ENCODE measurements around the gene TNS2.

TNS2 gene

GRCh38 chr12:53060064-53060720, 10.3 kb downstream of the TNS2 start:
- Histone ChIP-seq H3K9me3 (ENCODE audit: control insufficient read depth in 1 of 2, low read length in 2 of 2) (no peaks in the 10 kb centered on the region), H3K27me3 (ENCODE audit: low read depth, low read length) (no peaks in the 10 kb centered on the region), H3K4me3 (ENCODE audit: low read depth in 1 of 2, low read length in 2 of 2) (no peak overlapping the region), H3K36me3 (ENCODE audit: control insufficient read depth in 1 of 2, insufficient read depth in 2 of 2, low read length in 2 of 2) (peaks cover 27 to 45% of the 10 kb centered on the region in 2 donors), H3K27ac (ENCODE audit: low read length) (no peak overlapping the region), H3K4me1 (ENCODE audit: control insufficient read depth in 1 of 2, insufficient read depth in 2 of 2, low read length in 2 of 2) (peaks cover 4 to 53% of the 10 kb centered on the region in 2 donors)

GRCh38 chr12:53060721-53061276, 10.9 kb downstream of the TNS2 start:
- Histone ChIP-seq H3K27me3 (ENCODE audit: low read depth, low read length) (no peaks in the 10 kb centered on the region), H3K4me3 (ENCODE audit: low read depth in 1 of 2, low read length in 2 of 2) (no peak overlapping the region), H3K27ac (ENCODE audit: low read length) (no peak overlapping the region), H3K36me3 (ENCODE audit: control insufficient read depth in 1 of 2, insufficient read depth in 2 of 2, low read length in 2 of 2) (peaks cover 27 to 47% of the 10 kb centered on the region in 2 donors), H3K4me1 (ENCODE audit: control insufficient read depth in 1 of 2, insufficient read depth in 2 of 2, low read length in 2 of 2) (peaks cover 4 to 53% of the 10 kb centered on the region in 2 donors), H3K9me3 (ENCODE audit: control insufficient read depth in 1 of 2, low read length in 2 of 2) (no peaks in the 10 kb centered on the region)

GRCh38 chr12:53061404-53062010, 11.6 kb downstream of the TNS2 start:
- Histone ChIP-seq H3K9me3 (ENCODE audit: control insufficient read depth in 1 of 2, low read length in 2 of 2) (no peaks in the 10 kb centered on the region), H3K27ac (ENCODE audit: low read length) (no peak overlapping the region), H3K27me3 (ENCODE audit: low read depth, low read length) (no peaks in the 10 kb centered on the region), H3K36me3 (ENCODE audit: control insufficient read depth in 1 of 2, insufficient read depth in 2 of 2, low read length in 2 of 2) (peaks cover 27 to 47% of the 10 kb centered on the region in 2 donors), H3K4me1 (ENCODE audit: control insufficient read depth in 1 of 2, insufficient read depth in 2 of 2, low read length in 2 of 2) (peaks cover 10 to 57% of the 10 kb centered on the region in 2 donors), H3K4me3 (ENCODE audit: low read depth in 1 of 2, low read length in 2 of 2) (no peak overlapping the region)

GRCh38 chr12:53062011-53062961, 12.4 kb downstream of the TNS2 start:
- no peak overlapping the region for H3K4me3 ChIP-seq (ENCODE audit: low read depth in 1 of 2, low read length in 2 of 2)
- peaks cover 27 to 46% of the 10 kb centered on the region in 2 donors for H3K36me3 ChIP-seq (ENCODE audit: control insufficient read depth in 1 of 2, insufficient read depth in 2 of 2, low read length in 2 of 2)
- H3K27me3 ChIP-seq (ENCODE audit: low read depth, low read length), result no peaks in the 10 kb centered on the region
- H3K9me3 ChIP-seq (ENCODE audit: control insufficient read depth in 1 of 2, low read length in 2 of 2), result no peaks in the 10 kb centered on the region
- peak overlapping the region; percentile 9 for H3K27ac ChIP-seq (ENCODE audit: low read length)
- peaks cover 10 to 57% of the 10 kb centered on the region in 2 donors for H3K4me1 ChIP-seq (ENCODE audit: control insufficient read depth in 1 of 2, insufficient read depth in 2 of 2, low read length in 2 of 2)

- H3K4me3 ChIP-seq (ENCODE audit: low read depth in 1 of 2, low read length in 2 of 2), result no peak overlapping the region
- no peaks in the 10 kb centered on the region for H3K9me3 ChIP-seq (ENCODE audit: control insufficient read depth in 1 of 2, low read length in 2 of 2)
- H3K36me3 ChIP-seq (ENCODE audit: control insufficient read depth in 1 of 2, insufficient read depth in 2 of 2, low read length in 2 of 2), result peaks cover 19 to 48% of the 10 kb centered on the region in 2 donors
- peaks cover 10 to 57% of the 10 kb centered on the region in 2 donors for H3K4me1 ChIP-seq (ENCODE audit: control insufficient read depth in 1 of 2, insufficient read depth in 2 of 2, low read length in 2 of 2)
- H3K27me3 ChIP-seq (ENCODE audit: low read depth, low read length), result no peaks in the 10 kb centered on the region
- no peak overlapping the region for H3K27ac ChIP-seq (ENCODE audit: low read length)
These were observed 13.3 kb downstream of the TNS2 start for GRCh38 chr12:53062977-53063707.

GRCh38 chr12:53063708-53064612, 14.1 kb downstream of the TNS2 start:
- H3K9me3 ChIP-seq (ENCODE audit: control insufficient read depth in 1 of 2, low read length in 2 of 2), result no peaks in the 10 kb centered on the region
- peaks cover 10 to 58% of the 10 kb centered on the region in 2 donors for H3K4me1 ChIP-seq (ENCODE audit: control insufficient read depth in 1 of 2, insufficient read depth in 2 of 2, low read length in 2 of 2)
- H3K4me3 ChIP-seq (ENCODE audit: low read depth in 1 of 2, low read length in 2 of 2), result no peak overlapping the region
- no peaks in the 10 kb centered on the region for H3K27me3 ChIP-seq (ENCODE audit: low read depth, low read length)
- peak overlapping the region; percentile 14 for H3K27ac ChIP-seq (ENCODE audit: low read length)
- peaks cover 17 to 43% of the 10 kb centered on the region in 2 donors for H3K36me3 ChIP-seq (ENCODE audit: control insufficient read depth in 1 of 2, insufficient read depth in 2 of 2, low read length in 2 of 2)

- H3K27ac ChIP-seq (ENCODE audit: low read length), result peak overlapping the region; percentile 14
- H3K4me3 ChIP-seq (ENCODE audit: low read depth in 1 of 2, low read length in 2 of 2), result no peak overlapping the region
- no peaks in the 10 kb centered on the region for H3K9me3 ChIP-seq (ENCODE audit: control insufficient read depth in 1 of 2, low read length in 2 of 2)
- H3K27me3 ChIP-seq (ENCODE audit: low read depth, low read length), result no peaks in the 10 kb centered on the region
- peaks cover 25 to 37% of the 10 kb centered on the region in 2 donors for H3K36me3 ChIP-seq (ENCODE audit: control insufficient read depth in 1 of 2, insufficient read depth in 2 of 2, low read length in 2 of 2)
- H3K4me1 ChIP-seq (ENCODE audit: control insufficient read depth in 1 of 2, insufficient read depth in 2 of 2, low read length in 2 of 2), result peaks cover 10 to 65% of the 10 kb centered on the region in 2 donors
These were observed 15.0 kb downstream of the TNS2 start for GRCh38 chr12:53064613-53065436.

- Histone ChIP-seq H3K36me3 (ENCODE audit: control insufficient read depth in 1 of 2, insufficient read depth in 2 of 2, low read length in 2 of 2) (peaks cover 30 to 34% of the 10 kb centered on the region in 2 donors), H3K9me3 (ENCODE audit: control insufficient read depth in 1 of 2, low read length in 2 of 2) (no peaks in the 10 kb centered on the region), H3K27me3 (ENCODE audit: low read depth, low read length) (no peaks in the 10 kb centered on the region), H3K4me1 (ENCODE audit: control insufficient read depth in 1 of 2, insufficient read depth in 2 of 2, low read length in 2 of 2) (peaks cover 16 to 59% of the 10 kb centered on the region in 2 donors), H3K27ac (ENCODE audit: low read length) (peak overlapping the region; percentile 14), H3K4me3 (ENCODE audit: low read depth in 1 of 2, low read length in 2 of 2) (no peak overlapping the region)
These were observed 15.6 kb downstream of the TNS2 start for GRCh38 chr12:53065470-53065869.

Data from muscle layer of duodenum (tissue), 2 donors.